DOHH2 (cell line): ENCODE measurements around the gene FARS2.

ENCODE experiments used
- H3F3A ChIP-seq: fragments of 200-600 bp; sonication (generic), shearing (Covaris generic); 2 replicates; pipeline ENCODE4 v1.6.0; 2016; ENCODE audit warnings: antibody characterized with exemption, mild to moderate bottlenecking; ENCODE audit not compliant: control insufficient read depth, insufficient read depth
- H3K27ac ChIP-seq: fragments of 200-600 bp; sonication (generic); 2 replicates; pipeline ENCODE4 v1.5.1; 2014; ENCODE audit warnings: low read depth, mild to moderate bottlenecking, low read length, moderate library complexity
- H3K27me3 ChIP-seq: fragments of 200-600 bp; sonication (generic); 2 replicates; pipeline ENCODE4 v1.6.1; 2014; ENCODE audit warnings: mild to moderate bottlenecking, low read length, mixed read lengths; ENCODE audit not compliant: control insufficient read depth
- H3K36me3 ChIP-seq: fragments of 200-600 bp; sonication (generic); 2 replicates; pipeline ENCODE4 v1.6.1; 2014; ENCODE audit warnings: mild to moderate bottlenecking, low read length, moderate library complexity, mixed read lengths; ENCODE audit not compliant: control insufficient read depth
- H3K4me1 ChIP-seq: fragments of 200-600 bp; sonication (generic); 2 replicates; pipeline ENCODE4 v1.6.1; 2014; ENCODE audit warnings: mild to moderate bottlenecking, low read length, mixed read lengths; ENCODE audit not compliant: control insufficient read depth
- H3K4me2 ChIP-seq: fragments of 200-600 bp; sonication (generic); 2 replicates; pipeline ENCODE4 v1.6.0; 2014; ENCODE audit warnings: mild to moderate bottlenecking, low read length, moderate library complexity
- H3K4me3 ChIP-seq: fragments of 200-600 bp; sonication (generic); 2 replicates; pipeline ENCODE4 v1.5.1; 2014; ENCODE audit warnings: mild to moderate bottlenecking, low read length, mixed read lengths
- H3K79me2 ChIP-seq: fragments of 200-600 bp; sonication (generic); 2 replicates; pipeline ENCODE4 v1.6.1; 2014; ENCODE audit warnings: mild to moderate bottlenecking, low read length, mixed read lengths; ENCODE audit not compliant: control insufficient read depth
- H3K9me2 ChIP-seq: fragments of 200-600 bp; sonication (generic); replicated peaks from 2 replicates; pipeline ENCODE4 v1.6.1; 2014; ENCODE audit warnings: mild to moderate bottlenecking, low read length, mixed read lengths; ENCODE audit not compliant: control insufficient read depth
- H3K9me3 ChIP-seq: fragments of 200-600 bp; sonication (generic); 2 replicates; pipeline ENCODE4 v1.6.1; 2014; ENCODE audit warnings: antibody characterized with exemption, low read length, mixed read lengths; ENCODE audit not compliant: control insufficient read depth, insufficient read depth
- H4K20me1 ChIP-seq: fragments of 200-600 bp; sonication (generic); 2 replicates; pipeline ENCODE4 v1.6.0; 2014; ENCODE audit warnings: low read depth, mild to moderate bottlenecking, antibody characterized with exemption, low read length, moderate library complexity; ENCODE audit not compliant: control insufficient read depth, insufficient read depth
- CTCF ChIP-seq: fragments of 200-600 bp; sonication (generic); IDR thresholded peaks from one replicate; pipeline ENCODE4 v1.5.1; 2014; ENCODE audit warnings: antibody characterized with exemption, mild to moderate bottlenecking, low read depth, low read length; ENCODE audit not compliant: poor library complexity, severe bottlenecking
- EZH2phosphoT487 ChIP-seq: fragments of 200-600 bp; sonication (generic); IDR thresholded peaks from 2 replicates; pipeline ENCODE4 v1.6.1; 2017; ENCODE audit warnings: borderline replicate concordance, mild to moderate bottlenecking, antibody characterized with exemption, low read length, moderate library complexity, mixed read lengths

Gene FARS2

DNA sequence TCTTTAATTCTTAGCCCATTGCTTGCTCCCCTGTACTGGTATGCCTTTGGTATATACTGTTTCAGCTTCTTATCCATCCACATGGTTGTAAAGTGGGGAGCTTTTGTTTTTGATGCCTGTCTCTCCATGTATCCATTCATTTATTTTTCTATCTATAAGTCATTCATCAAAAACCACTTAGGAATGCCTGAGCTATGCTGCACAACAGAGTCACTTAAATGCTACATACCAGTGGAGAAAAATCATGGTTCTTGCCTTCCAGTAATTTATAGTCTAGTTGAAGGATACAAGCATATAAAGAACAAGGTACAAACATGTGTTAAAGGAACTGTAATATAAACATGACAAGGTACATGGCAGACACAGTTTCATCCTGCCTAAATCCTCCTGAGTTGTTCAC lies 398.2 kb downstream of the FARS2 start:
- no peak overlapping the region for H3K27ac ChIP-seq
- no peak overlapping the region for H3K4me2 ChIP-seq
- H3K79me2 ChIP-seq = no peaks in the 10 kb centered on the region
- TF ChIP-seq EZH2phosphoT487 = no peak
- no peak for TF ChIP-seq CTCF
- no peaks in the 10 kb centered on the region for H3K9me2 ChIP-seq
- H3K4me1 ChIP-seq = peaks cover 15% of the 10 kb centered on the region
- H3K9me3 ChIP-seq = no peaks in the 10 kb centered on the region
- H3K4me3 ChIP-seq = no peak overlapping the region
- H3K27me3 ChIP-seq = no peaks in the 10 kb centered on the region
- no peaks in the 10 kb centered on the region for H3K36me3 ChIP-seq
- H4K20me1 ChIP-seq = no peaks in the 10 kb centered on the region
- no peaks in the 10 kb centered on the region for H3F3A ChIP-seq

GRCh38 chr6:5660772-5661171 lies 399.5 kb downstream of the FARS2 start:
- H3K4me2 ChIP-seq = no peak overlapping the region
- no peaks in the 10 kb centered on the region; the same call in 1 of the 2 replicates for H3K36me3 ChIP-seq
- H3K9me2 ChIP-seq = no peaks in the 10 kb centered on the region
- H3F3A ChIP-seq = no peaks in the 10 kb centered on the region
- no peak overlapping the region for H3K4me3 ChIP-seq
- no peaks in the 10 kb centered on the region for H4K20me1 ChIP-seq
- H3K27me3 ChIP-seq = no peaks in the 10 kb centered on the region
- TF ChIP-seq CTCF (no peak), EZH2phosphoT487 (no peak)
- no peaks in the 10 kb centered on the region for H3K79me2 ChIP-seq
- no peak overlapping the region for H3K27ac ChIP-seq
- no peaks in the 10 kb centered on the region for H3K9me3 ChIP-seq
- peaks cover 28% of the 10 kb centered on the region for H3K4me1 ChIP-seq

- Histone ChIP-seq H3K4me1 (peaks cover 42% of the 10 kb centered on the region), H3K27ac (no peak overlapping the region), H3K4me2 (peak overlapping the region; percentile 13; the same call in 1 of the 2 replicates), H3K4me3 (no peak overlapping the region), H3K79me2 (no peaks in the 10 kb centered on the region), H3F3A (no peaks in the 10 kb centered on the region), H3K36me3 (no peaks in the 10 kb centered on the region; the same call in 1 of the 2 replicates), H4K20me1 (no peaks in the 10 kb centered on the region), H3K9me2 (no peaks in the 10 kb centered on the region), H3K9me3 (no peaks in the 10 kb centered on the region), H3K27me3 (no peaks in the 10 kb centered on the region)
- TF ChIP-seq EZH2phosphoT487 = no peak
- TF ChIP-seq CTCF = no peak
Observed at GRCh38 chr6:5662797-5663196, 401.5 kb downstream of the FARS2 start.
